ENCODE measurements around the gene CEACAM21.

The CEACAM21 gene

GRCh38 chr19:41575998-41576397, at the start of gene CEACAM21:
CEACAM21 (plus strand) TSS chr19:41576166; CDS start chr19:41576275, 109 bp downstream.
- DNase-seq (ENCODE audit: low read depth in 2 of 2), result peak in 1 of 2 experiments; percentile 42

GRCh38 chr19:41527089-41527488, 48.9 kb upstream of the CEACAM21 start:
- DNase-seq (ENCODE audit: low read depth in 2 of 2), result no peak

GRCh38 chr19:41528106-41528505, 47.9 kb upstream of the CEACAM21 start:
- DNase-seq (ENCODE audit: low read depth in 2 of 2), result no peak

GRCh38 chr19:41529484-41530183, 46.3 kb upstream of the CEACAM21 start:
- no peak for DNase-seq (ENCODE audit: low read depth in 2 of 2)

GRCh38 chr19:41530184-41530534, 45.8 kb upstream of the CEACAM21 start:
- DNase-seq (ENCODE audit: low read depth in 2 of 2), result no peak

GRCh38 chr19:41530761-41531301, 45.1 kb upstream of the CEACAM21 start:
- DNase-seq (ENCODE audit: low read depth in 2 of 2), result no peak

GRCh38 chr19:41531438-41532311, 44.3 kb upstream of the CEACAM21 start:
- DNase-seq (ENCODE audit: low read depth in 2 of 2), result peak; percentile 57 to 75

GRCh38 chr19:41532526-41532925, 43.4 kb upstream of the CEACAM21 start:
- DNase-seq (ENCODE audit: low read depth in 2 of 2), result no peak

- no peak for DNase-seq (ENCODE audit: low read depth in 2 of 2)
These were observed 42.2 kb upstream of the CEACAM21 start for GRCh38 chr19:41533671-41534215.

- no peak for DNase-seq (ENCODE audit: low read depth in 2 of 2)
These were observed 40.8 kb upstream of the CEACAM21 start for GRCh38 chr19:41535029-41535622.

GRCh38 chr19:41537789-41538188, 38.2 kb upstream of the CEACAM21 start:
- no peak for DNase-seq (ENCODE audit: low read depth in 2 of 2)

GRCh38 chr19:41540041-41540695, 35.8 kb upstream of the CEACAM21 start:
- DNase-seq (ENCODE audit: low read depth in 2 of 2), result no peak

- DNase-seq (ENCODE audit: low read depth in 2 of 2), result peak in 1 of 2 experiments; percentile 78
These were observed 33.9 kb upstream of the CEACAM21 start for GRCh38 chr19:41541990-41542584.

GRCh38 chr19:41542622-41543021, 33.3 kb upstream of the CEACAM21 start:
- DNase-seq (ENCODE audit: low read depth in 2 of 2), result no peak

GRCh38 chr19:41543582-41543981, 32.4 kb upstream of the CEACAM21 start:
- no peak for DNase-seq (ENCODE audit: low read depth in 2 of 2)

- no peak for DNase-seq (ENCODE audit: low read depth in 2 of 2)
These were observed 30.4 kb upstream of the CEACAM21 start for GRCh38 chr19:41545547-41545946.

- no peak for DNase-seq (ENCODE audit: low read depth in 2 of 2)
These were observed 29.6 kb upstream of the CEACAM21 start for GRCh38 chr19:41546386-41546789.

- no peak for DNase-seq (ENCODE audit: low read depth in 2 of 2)
These were observed 29.0 kb upstream of the CEACAM21 start for GRCh38 chr19:41546961-41547360.

- DNase-seq (ENCODE audit: low read depth in 2 of 2), result no peak
These were observed 28.4 kb upstream of the CEACAM21 start for GRCh38 chr19:41547569-41547968.

- DNase-seq (ENCODE audit: low read depth in 2 of 2), result no peak
These were observed 27.9 kb upstream of the CEACAM21 start for GRCh38 chr19:41548047-41548446.
